Right lobe of liver (tissue), 6 donors: ENCODE data around the gene SLC44A1. TPM values are rescaled to one million over a fixed set of nuclear protein-coding genes. Genes with fewer than 3 reads are reported as not detected.

Source experiments
- ATAC-seq, 4 donors: fragments of 200-7000 bp; cut with Tn5 transposase; one replicate each; pipeline ENCODE4 v1.9.1; 2020; ENCODE audit warnings: mild to moderate bottlenecking in 4 of 4, moderate library complexity in 4 of 4
- DNase-seq, 3 donors: peaks; one replicate each; pipeline ENCODE4 v3.0.0-alpha.2; 2020
- H3K27ac ChIP-seq, 3 donors: fragments of 200-600 bp; one replicate each; pipeline ENCODE4 v1.8.0; 2022
- H3K27me3 ChIP-seq, 2 donors: fragments of 200-600 bp; one replicate each; pipeline ENCODE4 v1.8.0; 2022
- H3K36me3 ChIP-seq, 4 donors: fragments of 200-600 bp; sonication (generic) in 1 of 4; one replicate each; pipeline versions ENCODE4 v1.5.1 to v1.8.0; 2017 to 2022; ENCODE audit warnings: control low read depth in 1 of 4
- H3K4me1 ChIP-seq, 4 donors: fragments of 200-600 bp; sonication (generic) in 1 of 4; one replicate each; pipeline versions ENCODE4 v1.5.1 to v1.8.0; 2017 to 2022; ENCODE audit warnings: control low read depth in 1 of 4
- H3K4me3 ChIP-seq, 3 donors: fragments of 200-600 bp; one replicate each; pipeline ENCODE4 v1.8.0; 2022
- H3K9me3 ChIP-seq, 4 donors: fragments of 200-600 bp; sonication (generic) in 1 of 4; one replicate each; pipeline versions ENCODE4 v1.5.1 to v1.8.0; 2017 to 2022; ENCODE audit warnings: control low read depth in 1 of 4
- POLR2A ChIP-seq: fragments of 450-650 bp; IDR thresholded peaks from one replicate; pipeline ENCODE4 v1.6.1; 2017; ENCODE audit warnings: antibody characterized with exemption, mild to moderate bottlenecking
- WGBS: methylation state at CpG from one replicate; pipeline ENCODE4 v1.1.6; 2018; ENCODE audit warnings: low coverage, low lambda C conversion rate; ENCODE audit not compliant: insufficient coverage; ENCODE audit errors: missing lambda C conversion rate; 5-methylcytosine and 5-hydroxymethylcytosine counted together
- intact Hi-C, 2 donors: fragments of 100-400 bp; cut with DNase I; formaldehyde crosslinking; loops; one replicate each; pipeline versions ENCODE4 v1.11.2 to v1.14.1; 2022
- total RNA-seq, 6 experiments: library from RNA; depleted of rRNA in 2 of 6; stranded (reverse); fragments of >200 nt in 2 of 6; fragmentation: NEBNext Ultra II Directional in 3 of 6; extraction: Animal tissue kit (Norgen Biotek cat#: 25700) in 3 of 6; gene quantifications; one replicate each; pipeline versions ENCODE4 v1.1.0 to v1.2.4, GENCODE V29; 2016 to 2023
- TF ChIP-seq, protein P1 (sequence below), 4 donors: fragments of 200-600 bp in 3 of 4; fragments of 450-650 bp in 1 of 4; IDR thresholded peaks; one replicate each; pipeline versions ENCODE4 v1.5.1 to v1.8.0; 2016 to 2022; ENCODE audit warnings: antibody characterized with exemption in 4 of 4, mild to moderate bottlenecking in 2 of 4
- donor health status: DM: no; HTN: yes; CAD: no.
- donor health status: DM: no; HTN: no; CAD: no.
- donor health status: DM: no; HTN: no; CAD: no.
- donor health status: DM: no; HTN: yes; CAD: no.
- donor health status: DM: no; HTN: yes; CAD: no.

SLC44A1 gene
- total RNA-seq, 6 experiments from 2014 or later, result 44.7 to 73.2 (median 50.1) TPM

DNA sequence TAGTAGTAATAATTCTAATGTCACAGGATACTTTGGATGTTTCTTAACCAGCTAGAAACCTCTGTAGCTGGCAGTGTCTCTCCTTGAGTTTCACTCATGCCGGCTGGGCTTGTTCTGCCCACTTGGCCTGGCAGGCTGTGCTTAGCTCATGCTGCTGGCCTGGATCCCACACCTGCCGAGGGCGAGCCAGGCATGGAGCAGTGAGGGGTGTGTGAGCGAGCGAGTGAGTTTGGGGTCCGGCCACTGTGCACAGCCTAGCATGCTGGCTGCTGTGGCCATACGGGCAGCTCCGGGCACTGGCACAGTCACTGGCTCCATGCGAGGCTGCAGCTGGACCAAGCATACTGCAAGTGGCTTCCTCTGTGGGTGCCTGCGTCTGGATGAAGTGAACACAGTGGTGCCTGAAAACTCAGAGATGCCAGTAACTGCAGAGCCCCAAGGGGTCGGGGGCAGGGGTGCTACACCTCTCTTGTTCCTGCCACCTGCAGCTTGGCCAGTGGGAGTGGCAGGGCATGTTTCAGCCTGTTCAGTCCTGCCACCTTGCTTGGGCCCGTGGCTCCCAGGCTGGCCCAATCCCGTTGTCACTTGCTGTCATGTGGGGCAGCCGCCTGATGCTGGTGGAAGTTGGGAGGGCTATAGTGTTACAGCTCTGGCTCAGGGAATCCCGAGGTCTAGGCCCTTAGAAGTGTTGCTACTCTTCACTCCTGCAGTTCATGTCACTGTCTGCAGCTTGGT lies 213.3 kb downstream of the SLC44A1 start:
- WGBS, result 41% methylated on average over 3 of the region's 15 CpGs
- no peaks in the 10 kb centered on the region for H3K27me3 ChIP-seq
- DNase-seq (peak in 1 of 3 donors; percentile 40), ATAC-seq (peak; percentile 45 to 80 (median 51))
- intact Hi-C loops, result no loop called here
- TF ChIP-seq POLR2A, result no peak
- TF ChIP-seq, protein P1, sequence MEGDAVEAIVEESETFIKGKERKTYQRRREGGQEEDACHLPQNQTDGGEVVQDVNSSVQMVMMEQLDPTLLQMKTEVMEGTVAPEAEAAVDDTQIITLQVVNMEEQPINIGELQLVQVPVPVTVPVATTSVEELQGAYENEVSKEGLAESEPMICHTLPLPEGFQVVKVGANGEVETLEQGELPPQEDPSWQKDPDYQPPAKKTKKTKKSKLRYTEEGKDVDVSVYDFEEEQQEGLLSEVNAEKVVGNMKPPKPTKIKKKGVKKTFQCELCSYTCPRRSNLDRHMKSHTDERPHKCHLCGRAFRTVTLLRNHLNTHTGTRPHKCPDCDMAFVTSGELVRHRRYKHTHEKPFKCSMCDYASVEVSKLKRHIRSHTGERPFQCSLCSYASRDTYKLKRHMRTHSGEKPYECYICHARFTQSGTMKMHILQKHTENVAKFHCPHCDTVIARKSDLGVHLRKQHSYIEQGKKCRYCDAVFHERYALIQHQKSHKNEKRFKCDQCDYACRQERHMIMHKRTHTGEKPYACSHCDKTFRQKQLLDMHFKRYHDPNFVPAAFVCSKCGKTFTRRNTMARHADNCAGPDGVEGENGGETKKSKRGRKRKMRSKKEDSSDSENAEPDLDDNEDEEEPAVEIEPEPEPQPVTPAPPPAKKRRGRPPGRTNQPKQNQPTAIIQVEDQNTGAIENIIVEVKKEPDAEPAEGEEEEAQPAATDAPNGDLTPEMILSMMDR (IDR thresholded peaks at IDR 0.05), result no peak
- no peaks in the 10 kb centered on the region for H3K4me1 ChIP-seq
- H3K36me3 ChIP-seq, result no peaks in the 10 kb centered on the region
- no peak overlapping the region for H3K27ac ChIP-seq
- H3K9me3 ChIP-seq, result no peaks in the 10 kb centered on the region
- no peak overlapping the region for H3K4me3 ChIP-seq

DNA sequence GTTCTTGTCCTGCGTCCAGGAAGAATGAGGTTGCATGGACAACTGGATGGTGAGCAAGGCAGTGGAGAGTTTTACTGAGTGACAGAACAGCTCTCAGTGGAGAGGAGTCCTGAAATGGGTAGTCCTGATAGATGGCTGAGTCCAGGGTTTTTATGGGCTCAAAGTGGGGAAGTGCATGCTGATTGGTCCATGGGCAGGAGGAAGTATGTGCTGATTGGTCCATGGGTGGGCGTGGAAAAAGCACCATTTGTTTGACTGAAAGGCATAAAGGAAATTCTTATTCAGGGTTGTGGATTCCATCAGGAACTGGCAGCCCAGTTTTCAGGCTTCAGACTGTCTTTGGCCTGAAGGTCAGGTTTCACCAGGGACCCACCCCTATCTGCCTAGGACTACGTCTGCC lies 214.0 kb downstream of the SLC44A1 start:
- H3K36me3 ChIP-seq, result no peaks in the 10 kb centered on the region
- 93% methylated on average over 2 of the region's 3 CpGs for WGBS

DNA sequence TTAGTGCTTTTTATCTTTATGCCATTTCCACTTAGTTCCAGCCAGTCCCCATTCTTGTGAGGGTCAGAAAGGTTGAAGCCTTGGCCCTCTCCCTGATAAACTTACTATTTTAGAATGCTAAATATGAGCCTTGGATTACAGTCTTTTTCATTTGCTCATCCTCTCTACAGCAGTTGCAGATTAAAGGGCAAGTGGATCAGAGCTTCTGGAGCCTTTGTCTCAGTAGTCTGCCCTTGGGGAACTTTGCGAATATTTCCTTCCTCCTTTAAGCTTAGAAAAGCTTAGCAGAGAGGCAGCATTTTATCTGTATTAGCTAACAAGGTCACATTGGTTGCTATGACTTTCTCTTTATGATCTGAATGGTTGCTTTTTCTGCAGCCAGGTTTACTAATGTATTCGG lies 214.9 kb downstream of the SLC44A1 start:
- 43% methylated on average over 2 of the region's 2 CpGs for WGBS
- Histone ChIP-seq H3K27me3 (no peaks in the 10 kb centered on the region), H3K36me3 (no peaks in the 10 kb centered on the region), H3K27ac (no peak overlapping the region), H3K4me1 (no peaks in the 10 kb centered on the region), H3K9me3 (no peaks in the 10 kb centered on the region), H3K4me3 (no peak overlapping the region)
- ATAC-seq (peak in 2 of 4 donors; percentile 13 to 26), DNase-seq (no peak)
- intact Hi-C loops, result no loop called here
- no peak for TF ChIP-seq POLR2A
- TF ChIP-seq, protein P1 (IDR thresholded peaks at IDR 0.05), result no peak

More for the DNA sequence above, 214.0 kb downstream of the SLC44A1 start:
- Histone ChIP-seq H3K4me3 (no peak overlapping the region), H3K27ac (no peak overlapping the region), H3K9me3 (no peaks in the 10 kb centered on the region), H3K27me3 (no peaks in the 10 kb centered on the region), H3K4me1 (no peaks in the 10 kb centered on the region)
- DNase-seq (no peak), ATAC-seq (no peak)
- intact Hi-C loops, result no loop called here
- TF ChIP-seq POLR2A, result no peak
- TF ChIP-seq, protein P1 (IDR thresholded peaks at IDR 0.05), result no peak

DNA sequence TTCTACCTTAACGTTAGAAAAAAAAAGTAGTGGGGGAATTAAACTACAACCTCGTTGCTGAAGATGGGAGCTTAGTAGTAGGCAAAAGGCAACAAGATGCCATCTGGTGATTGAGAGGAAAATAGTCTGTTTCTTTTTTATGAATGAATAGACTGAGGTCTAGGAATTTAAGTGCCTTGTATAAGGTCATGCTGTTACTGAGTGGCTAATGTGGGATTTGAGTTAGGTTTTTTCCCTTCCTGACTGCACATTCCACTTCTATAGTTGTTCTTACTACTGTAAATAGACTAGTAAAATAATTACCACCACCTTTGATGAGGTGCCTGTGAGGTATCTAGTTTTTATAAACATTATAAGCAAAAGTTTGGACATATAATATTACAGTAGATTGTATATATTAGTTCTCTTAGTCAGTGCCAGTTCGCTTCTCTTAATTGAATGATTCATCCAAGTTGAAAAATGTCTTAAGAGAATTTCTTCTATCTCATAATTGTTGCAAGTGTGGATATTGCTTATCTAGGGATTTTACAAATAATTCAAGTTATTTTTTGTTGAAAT lies 222.5 kb downstream of the SLC44A1 start:
- WGBS, result 65% methylated on average over 3 of the region's 3 CpGs
- H3K36me3 ChIP-seq, result no peaks in the 10 kb centered on the region
- no peaks in the 10 kb centered on the region for H3K9me3 ChIP-seq
- no peaks in the 10 kb centered on the region for H3K4me1 ChIP-seq
- intact Hi-C loops, result no loop called here
- DNase-seq, result no peak
- H3K27me3 ChIP-seq, result no peaks in the 10 kb centered on the region
- no peak for ATAC-seq
- TF ChIP-seq, protein P1 (IDR thresholded peaks at IDR 0.05), result no peak
- TF ChIP-seq POLR2A, result no peak
- H3K4me3 ChIP-seq, result no peak overlapping the region
- H3K27ac ChIP-seq, result no peak overlapping the region
